Right ventricle myocardium superior (tissue), 1 donor: ENCODE measurements around the gene PPP1R15A. TPM values are rescaled to one million over a fixed set of nuclear protein-coding genes. Genes with fewer than 3 reads are reported as not detected.
A peak's percentile ranks its signal among the peaks of the same experiment; 100 is the strongest.
"Not testable (repeated sequence)": the region's sequence is repeated elsewhere in the genome, so short reads cannot be mapped to it uniquely, and the experiment has no call there.

Experiments
- ATAC-seq: fragments of 200-7000 bp; cut with Tn5 transposase; one replicate; pipeline ENCODE4 v1.9.1; 2020; ENCODE audit warnings: mild to moderate bottlenecking; ENCODE audit not compliant: poor library complexity
- DNase-seq: peaks from one replicate; pipeline ENCODE4 v3.0.0-alpha.2; 2020
- intact Hi-C: fragments of 100-400 bp; cut with DNase I; formaldehyde crosslinking; loops from one replicate; pipeline ENCODE4 v1.11.2; 2022
- total RNA-seq: library from RNA; stranded (reverse); fragmentation: NEBNext Ultra II Directional; extraction: Animal tissue kit (Norgen Biotek cat#: 25700); gene quantifications from one replicate; pipeline ENCODE4 v1.2.1, GENCODE V29; 2021
- donor health status: DM: no; HTN: yes; CAD: no; lungs with severe emphysema.

PPP1R15A gene
- total RNA-seq, 1 donor from 2014 or later: 60.4 TPM

DNA sequence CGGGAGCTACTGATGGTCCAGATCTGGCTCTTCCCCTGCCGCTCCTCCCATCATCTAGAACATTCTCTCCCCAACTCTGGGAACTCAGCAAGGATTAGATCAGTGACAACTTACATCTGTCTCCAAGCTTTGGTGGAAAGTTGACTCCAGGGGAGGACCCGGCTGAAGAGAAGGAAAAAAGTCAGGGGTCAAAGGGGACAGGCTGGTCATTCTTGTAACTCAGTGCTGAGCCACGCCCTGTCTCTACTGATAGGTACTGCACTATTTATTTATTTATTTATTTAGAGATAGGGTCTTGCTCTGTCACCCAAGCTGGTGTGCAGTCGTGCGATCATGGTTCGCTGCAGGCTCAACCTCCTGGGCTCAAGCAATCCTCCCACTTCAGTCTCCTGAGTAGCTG, 18.1 kb upstream of the PPP1R15A start:
- ATAC-seq (no peak), DNase-seq (no peak)
- intact Hi-C loops: no loop called here

DNA sequence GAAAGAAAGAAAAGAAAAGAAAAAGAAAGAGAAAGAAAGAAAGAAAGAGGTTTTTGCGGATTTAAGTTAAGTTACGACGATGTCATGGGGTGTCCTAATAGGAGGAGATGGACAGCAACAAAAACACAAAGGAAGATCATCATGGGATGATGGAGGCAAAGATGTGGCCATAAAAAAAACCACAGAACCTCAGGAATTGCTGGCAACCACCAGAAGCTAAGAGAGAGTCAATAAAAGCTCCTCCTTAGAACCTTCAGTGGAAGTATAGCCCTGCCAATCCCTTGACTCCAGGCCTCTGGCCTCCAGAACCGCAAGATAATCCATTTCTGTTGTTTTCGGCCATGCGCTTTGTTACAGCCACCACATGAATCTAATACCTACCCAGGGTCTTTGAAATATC, 15.3 kb upstream of the PPP1R15A start:
- intact Hi-C loops: no loop called here
- no peak for ATAC-seq

DNA sequence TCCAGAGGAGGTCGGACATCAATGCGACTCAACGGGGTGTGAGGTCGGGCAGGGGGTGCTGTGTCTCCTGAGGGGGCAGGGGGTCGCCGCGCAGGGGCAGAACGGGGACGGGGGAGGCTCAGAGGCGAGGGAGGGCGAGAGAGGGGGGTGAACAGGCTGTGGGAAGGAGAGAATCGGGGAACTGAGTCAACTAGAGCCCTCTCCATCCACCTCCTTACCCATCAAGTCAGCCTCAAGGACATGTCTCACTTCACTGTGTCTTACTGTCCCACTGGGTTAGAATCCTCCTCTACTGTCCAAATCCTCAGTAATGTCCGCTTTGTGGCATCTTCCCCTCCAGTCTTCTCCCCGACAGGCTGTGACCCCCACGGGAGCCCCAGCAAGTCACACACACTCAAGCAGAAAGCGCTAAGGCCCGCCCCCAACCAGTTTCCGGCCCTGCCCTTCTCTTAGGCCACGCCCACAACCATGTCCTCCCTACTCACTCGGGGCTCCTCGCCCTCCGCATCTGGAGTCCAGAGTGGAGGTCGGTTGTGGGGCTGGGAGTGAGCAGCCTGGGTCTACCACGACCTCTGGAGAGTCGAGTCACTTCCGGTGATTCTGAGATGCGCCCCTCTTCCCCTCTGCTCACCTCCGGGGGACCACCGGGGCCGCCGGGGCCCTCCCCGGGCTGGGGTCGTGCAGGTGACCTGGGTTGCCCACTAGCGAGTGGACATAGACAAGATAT, 13.1 kb upstream of the PPP1R15A start:
- ATAC-seq (peak; percentile 35), DNase-seq (peak; percentile 70)
- intact Hi-C loops: no loop called here

More for the DNA sequence above, 15.3 kb upstream of the PPP1R15A start:
- DNase-seq: no peak

DNA sequence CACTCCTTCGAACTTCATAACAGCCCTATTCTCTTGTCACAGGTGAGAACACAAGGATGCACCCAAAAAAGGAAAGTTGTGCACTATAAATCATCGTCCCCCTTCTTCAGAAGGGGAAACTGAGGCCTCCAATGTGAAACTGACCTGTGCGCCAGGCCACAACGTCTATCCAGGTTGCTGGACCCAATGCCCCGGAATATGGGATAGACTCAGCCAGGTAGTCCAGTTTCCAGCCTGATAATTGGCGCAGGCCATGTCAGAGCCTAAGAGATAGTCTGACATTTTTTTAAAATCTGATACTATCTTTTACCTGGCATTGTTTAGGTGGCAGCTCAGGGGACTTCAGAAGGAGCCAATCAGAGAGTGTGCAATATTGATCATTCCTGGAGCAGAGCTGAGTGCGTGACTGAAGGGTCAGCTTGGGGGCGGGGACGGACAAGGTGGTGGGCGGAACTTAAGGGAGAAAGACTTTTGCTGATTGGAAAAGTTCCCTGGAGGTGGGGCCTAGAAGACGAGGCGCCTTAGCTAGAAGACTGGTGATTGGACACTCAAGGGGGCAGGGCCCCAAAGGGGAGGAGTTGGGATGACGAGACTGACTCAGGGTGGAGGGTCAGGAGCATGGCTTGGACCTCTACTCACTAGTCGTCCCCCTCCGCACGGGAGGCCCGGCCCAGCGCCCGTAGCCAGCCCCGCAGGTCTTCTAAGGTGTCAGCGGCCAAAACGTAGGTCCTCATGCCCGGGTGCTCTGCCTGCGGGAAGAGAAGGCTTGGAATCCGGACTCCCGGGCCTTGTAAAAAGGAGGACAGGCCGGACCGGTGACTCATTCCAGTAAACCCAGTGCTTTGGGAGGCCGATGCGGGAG, 12.3 kb upstream of the PPP1R15A start:
- peak; percentile 13 for ATAC-seq
- peak; percentile 47 for DNase-seq
- intact Hi-C loops: no loop called here

DNA sequence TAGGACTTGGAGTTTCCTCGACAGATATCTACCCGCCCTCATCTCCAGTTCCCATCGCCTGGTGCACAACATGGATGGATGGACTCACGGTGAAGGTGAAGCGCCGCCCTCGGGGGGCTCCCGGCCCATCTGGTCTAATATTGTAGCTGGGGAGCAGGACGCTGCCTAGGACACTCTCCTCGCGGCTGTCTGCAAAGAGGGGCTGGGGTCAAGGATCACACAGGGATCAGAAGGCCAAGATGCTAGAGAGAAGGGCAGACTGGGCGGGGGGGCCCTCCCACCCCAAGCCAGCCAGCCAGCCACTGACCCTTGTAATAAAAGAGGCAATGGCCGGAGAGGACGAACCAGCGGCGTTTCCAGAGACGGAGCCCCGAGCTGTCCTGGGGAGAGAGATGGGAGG, 10.9 kb upstream of the PPP1R15A start:
- DNase-seq: no peak
- ATAC-seq: no peak
- intact Hi-C loops: no loop called here

DNA sequence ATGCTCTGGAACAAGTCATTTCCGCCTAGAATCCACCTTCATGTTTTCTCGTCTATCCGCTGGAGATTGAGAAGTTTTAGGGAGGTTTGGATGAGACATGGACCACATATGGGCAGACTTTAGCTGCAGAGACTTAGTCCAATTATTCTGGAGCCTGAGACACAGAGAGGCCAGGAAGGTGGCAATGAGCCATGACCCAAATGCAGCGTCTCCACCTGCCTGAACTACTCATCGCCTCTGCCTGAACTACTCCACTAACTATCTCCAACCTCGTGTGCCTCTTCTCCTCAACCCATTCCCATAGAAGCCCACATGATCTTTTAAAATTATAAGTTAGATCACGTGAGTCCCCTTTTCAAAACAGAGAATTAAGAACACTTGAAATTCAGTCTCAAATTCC, 9.4 kb upstream of the PPP1R15A start:
- DNase-seq: no peak
- intact Hi-C loops: no loop called here
- no peak for ATAC-seq

DNA sequence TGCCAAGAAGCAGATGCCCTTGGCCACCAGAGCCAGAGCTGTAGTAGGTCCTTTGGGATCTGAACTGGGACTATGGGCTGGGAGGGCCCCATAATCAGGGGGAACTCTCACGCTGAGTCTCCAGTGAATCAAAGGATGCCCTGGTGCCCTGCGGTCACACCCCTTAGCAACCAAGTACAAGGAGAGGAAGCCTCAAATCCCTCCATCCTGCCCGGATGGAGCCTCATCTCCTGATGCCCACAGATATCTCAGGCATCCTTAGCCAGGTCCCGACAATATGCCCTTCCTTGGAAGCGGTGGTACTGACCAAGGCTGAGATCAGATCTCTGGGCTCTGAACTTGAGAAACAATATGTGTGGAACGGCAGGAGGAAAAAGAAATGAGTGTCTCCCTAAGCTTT, 5.5 kb upstream of the PPP1R15A start:
- intact Hi-C loops: no loop called here
- ATAC-seq (no peak), DNase-seq (no peak)

DNA sequence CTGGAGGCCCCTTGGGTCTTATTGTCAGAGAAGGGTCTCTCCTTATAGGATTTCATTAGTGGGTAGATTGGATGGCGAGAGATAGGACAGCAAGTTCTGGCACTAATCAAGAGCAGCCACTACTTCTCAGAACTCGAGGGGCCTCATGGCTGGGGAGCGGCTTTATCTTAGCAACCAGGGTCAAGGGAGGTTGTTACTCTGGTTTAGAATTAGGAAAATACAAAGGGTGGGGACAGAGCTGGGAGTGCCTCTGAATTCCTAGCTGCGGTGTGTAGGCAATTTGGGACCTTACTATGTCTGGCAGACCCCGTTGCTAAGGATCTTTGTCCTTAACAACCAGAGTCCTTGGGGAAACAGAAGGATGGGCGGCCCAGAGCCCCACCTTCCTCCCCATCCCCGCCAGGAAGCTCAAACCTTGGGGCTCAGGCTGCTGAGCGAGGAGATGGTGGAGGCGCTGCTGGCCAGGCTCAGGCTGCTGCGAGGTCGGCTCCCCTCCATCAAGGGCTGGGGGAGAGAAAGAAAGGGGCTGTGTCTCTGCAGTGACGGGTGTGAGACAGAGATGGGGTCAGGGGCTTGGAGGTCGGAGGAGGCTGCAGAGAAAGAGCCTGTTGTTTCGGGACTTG, 5.0 kb upstream of the PPP1R15A start:
- ATAC-seq (no peak), DNase-seq (no peak)
- intact Hi-C loops: no loop called here

DNA sequence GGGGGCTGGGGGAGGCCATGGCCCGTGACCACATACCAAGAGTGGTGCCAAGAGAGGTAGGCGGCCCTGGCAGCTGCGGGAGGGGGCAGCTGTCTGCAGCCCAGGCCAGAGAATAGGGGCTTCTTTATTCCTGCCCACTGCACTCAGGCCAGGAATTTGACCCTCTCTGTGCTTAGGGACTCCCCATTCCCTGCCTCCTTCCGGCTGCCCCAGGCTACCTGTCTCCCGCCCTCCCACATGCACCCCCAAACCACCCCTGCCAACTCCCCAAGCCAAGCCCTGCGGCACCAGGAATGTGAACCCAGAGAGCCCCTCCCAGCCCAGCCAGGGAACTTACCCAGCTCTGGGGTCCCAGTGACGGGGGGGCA, 4.5 kb upstream of the PPP1R15A start:
- no peak for ATAC-seq
- DNase-seq: no peak
- intact Hi-C loops: no loop called here

DNA sequence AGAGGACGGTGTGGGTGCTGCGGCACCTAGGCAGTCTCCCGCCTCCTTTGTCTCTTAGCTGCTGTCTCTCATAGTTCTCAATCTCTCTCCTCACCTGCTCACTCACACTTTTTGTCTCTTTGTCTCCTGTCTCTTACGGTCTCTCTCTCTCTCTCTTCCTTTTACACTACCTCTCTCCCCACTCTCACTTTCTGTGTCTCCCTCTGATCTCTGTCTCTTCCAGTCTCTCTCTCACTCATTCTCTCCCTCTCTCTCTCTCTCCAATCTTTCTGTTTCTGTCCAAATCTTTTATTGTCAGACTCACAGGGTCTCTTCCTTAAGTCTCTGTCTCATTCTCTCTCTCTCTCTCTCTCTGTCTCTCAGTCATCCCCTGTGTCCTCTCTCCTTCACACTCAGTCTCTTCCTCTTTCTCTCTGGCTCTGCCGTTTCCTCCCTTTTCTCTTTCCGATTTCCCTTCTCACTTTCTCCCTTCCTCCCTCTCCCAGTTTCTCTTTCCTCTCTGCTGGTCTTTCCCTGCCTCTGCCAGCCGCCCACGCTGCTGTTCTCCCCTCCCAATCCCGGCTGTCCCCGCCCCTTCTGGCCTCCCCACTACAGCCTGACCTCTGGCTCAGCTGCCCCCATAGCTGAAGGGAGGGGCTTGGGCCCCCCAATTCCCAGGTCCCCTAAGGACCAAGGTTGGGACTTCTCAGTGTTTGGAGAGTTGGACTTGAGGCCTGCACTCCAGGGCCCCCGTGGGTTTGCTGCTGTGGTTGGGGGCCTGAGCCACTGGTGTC, 3.9 kb upstream of the PPP1R15A start, which contains the start of gene PLEKHA4:
Gene PLEKHA4 (minus strand): TSS at position 504 of the 773 bp plus-strand sequence. CDS start 997 bp downstream, outside the sequence.
- intact Hi-C loops: no loop called here
- DNase-seq (peak; percentile 88), ATAC-seq (peak; percentile 30)

DNA sequence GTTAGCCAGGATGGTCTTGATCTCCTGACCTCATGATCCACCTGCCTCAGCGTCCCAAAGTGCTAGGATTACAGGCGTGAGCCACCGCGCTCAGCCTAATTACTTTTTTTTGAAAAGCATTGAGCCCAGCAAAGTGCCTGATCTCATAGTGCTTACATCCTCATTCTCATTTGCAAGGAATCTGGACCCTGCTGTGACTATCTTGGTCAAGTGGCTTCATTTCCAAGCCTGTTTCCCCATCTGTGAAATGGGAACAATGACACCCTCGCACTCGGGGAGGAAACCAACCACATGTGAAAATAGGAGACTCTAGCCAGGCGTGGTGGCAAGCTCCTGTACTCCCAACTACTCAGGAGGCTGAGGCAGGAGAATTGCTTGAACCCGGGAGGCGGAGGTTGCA, 2.2 kb upstream of the PPP1R15A start:
- intact Hi-C loops: loop anchor here (5.0 kb wide), 1 partner anchor 97 kb away; the partner anchor contains the start of gene FTL
- no peak for DNase-seq
- ATAC-seq: no peak

DNA sequence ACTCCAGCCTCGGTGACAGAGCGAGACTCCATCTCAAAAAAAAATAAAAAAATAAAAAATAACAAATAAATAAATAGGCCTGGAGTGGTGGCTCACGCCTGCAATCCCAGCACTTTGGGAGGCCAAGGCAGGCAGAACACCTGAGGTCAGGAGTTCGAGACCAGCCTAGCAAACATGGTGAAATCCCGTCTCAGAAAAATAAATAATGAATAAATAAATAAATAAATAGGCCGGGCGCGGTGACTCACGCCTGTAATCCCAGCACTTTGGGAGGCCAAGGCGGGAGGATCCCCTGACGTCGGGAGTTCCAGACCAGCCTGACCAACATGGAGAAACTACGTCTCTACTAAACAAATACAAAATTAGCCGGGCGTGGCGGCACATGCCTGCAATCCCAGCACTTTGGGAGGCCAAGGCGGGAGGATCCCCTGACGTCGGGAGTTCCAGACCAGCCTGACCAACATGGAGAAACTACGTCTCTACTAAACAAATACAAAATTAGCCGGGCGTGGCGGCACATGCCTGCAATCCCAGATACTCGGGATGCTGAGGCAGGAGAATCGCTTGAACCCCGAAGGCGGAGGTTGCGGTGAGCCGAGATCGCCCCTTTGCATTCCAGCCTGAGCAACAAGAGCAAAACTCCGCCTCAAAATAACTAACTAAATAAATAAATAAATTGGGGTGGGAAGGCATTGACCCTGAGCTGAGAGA, 595 bp upstream of the PPP1R15A start:
- DNase-seq, ATAC-seq: not testable (repeated sequence)
- intact Hi-C loops: loop anchor here (5.0 kb wide), 1 partner anchor 96 kb away; the partner anchor contains the start of gene FTL

DNA sequence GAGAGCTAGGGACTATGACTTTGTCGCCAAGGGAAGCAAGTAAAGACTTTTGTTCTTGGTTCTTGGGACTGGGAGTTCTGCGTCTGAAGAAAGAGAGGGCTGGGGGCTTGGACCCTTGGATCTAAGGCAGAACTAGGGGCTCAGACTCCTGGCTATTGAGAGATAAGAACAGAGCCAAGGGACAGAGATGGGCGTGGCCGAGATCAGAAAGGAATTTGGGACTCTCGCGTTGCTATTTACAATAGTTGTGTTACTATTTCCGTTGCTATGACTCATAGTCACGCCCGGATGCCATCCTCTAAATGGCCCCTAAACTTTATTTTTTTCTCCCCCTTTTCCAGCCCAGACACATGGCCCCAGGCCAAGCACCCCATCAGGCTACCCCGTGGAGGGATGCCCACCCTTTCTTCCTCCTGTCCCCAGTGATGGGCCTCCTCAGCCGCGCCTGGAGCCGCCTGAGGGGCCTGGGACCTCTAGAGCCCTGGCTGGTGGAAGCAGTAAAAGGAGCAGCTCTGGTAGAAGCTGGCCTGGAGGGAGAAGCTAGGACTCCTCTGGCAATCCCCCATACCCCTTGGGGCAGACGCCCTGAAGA, 759 bp downstream of the PPP1R15A start:
- ATAC-seq (peak; percentile 77), DNase-seq (peak; percentile 90)
- intact Hi-C loops: loop anchor here (5.0 kb wide), 1 partner anchor 94 kb away; the partner anchor contains the start of gene FTL

DNA sequence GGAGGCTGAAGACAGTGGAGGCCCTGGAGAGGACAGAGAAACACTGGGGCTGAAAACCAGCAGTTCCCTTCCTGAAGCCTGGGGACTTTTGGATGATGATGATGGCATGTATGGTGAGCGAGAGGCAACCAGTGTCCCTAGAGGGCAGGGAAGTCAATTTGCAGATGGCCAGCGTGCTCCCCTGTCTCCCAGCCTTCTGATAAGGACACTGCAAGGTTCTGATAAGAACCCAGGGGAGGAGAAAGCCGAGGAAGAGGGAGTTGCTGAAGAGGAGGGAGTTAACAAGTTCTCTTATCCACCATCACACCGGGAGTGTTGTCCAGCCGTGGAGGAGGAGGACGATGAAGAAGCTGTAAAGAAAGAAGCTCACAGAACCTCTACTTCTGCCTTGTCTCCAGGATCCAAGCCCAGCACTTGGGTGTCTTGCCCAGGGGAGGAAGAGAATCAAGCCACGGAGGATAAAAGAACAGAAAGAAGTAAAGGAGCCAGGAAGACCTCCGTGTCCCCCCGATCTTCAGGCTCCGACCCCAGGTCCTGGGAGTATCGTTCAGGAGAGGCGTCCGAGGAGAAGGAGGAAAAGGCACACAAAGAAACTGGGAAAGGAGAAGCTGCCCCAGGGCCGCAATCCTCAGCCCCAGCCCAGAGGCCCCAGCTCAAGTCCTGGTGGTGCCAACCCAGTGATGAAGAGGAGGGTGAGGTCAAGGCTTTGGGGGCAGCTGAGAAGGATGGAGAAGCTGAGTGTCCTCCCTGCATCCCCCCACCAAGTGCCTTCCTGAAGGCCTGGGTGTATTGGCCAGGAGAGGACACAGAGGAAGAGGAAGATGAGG, 1.5 kb downstream of the PPP1R15A start:
- DNase-seq (no peak), ATAC-seq (peak; percentile 4)
- intact Hi-C loops: loop anchor here (5.0 kb wide), 1 partner anchor 94 kb away; the partner anchor contains the start of gene FTL

DNA sequence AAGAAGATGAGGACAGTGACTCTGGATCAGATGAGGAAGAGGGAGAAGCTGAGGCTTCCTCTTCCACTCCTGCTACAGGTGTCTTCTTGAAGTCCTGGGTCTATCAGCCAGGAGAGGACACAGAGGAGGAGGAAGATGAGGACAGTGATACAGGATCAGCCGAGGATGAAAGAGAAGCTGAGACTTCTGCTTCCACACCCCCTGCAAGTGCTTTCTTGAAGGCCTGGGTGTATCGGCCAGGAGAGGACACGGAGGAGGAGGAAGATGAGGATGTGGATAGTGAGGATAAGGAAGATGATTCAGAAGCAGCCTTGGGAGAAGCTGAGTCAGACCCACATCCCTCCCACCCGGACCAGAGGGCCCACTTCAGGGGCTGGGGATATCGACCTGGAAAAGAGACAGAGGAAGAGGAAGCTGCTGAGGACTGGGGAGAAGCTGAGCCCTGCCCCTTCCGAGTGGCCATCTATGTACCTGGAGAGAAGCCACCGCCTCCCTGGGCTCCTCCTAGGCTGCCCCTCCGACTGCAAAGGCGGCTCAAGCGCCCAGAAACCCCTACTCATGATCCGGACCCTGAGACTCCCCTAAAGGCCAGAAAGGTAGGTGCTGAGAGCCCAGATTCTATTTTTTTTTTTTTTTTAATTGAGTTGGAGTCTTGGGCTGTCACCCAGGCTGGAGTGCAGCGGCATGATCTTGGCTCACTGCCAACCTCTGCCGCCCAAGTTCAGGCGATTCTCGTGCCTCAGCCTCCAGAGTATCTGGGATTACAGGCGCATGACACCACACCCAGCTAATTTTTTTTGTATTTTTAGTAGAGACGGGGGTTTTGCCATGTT, 2.3 kb downstream of the PPP1R15A start:
- intact Hi-C loops: loop anchor here (1.0 to 5.0 kb wide), 2 partner anchors 23 to 93 kb away; partner anchors contain the start of gene FTL
- DNase-seq (no peak), ATAC-seq (no peak)
